T-helper 1 cell treated with Interleukin-12 subunit alpha and Interleukin-12 subunit beta and Interleukin-4 antibody, amounts not matched to agents 30 μg/mL and 1 μg/mL, for 36 hours (primary cell): ENCODE data around the gene UTF1.

Experiments
- H3K27ac Mint-ChIP-seq: one replicate; pipeline ENCODE4 v1.8.0; 2021; ENCODE audit warnings: mild to moderate bottlenecking, mixed read lengths
- H3K27me3 Mint-ChIP-seq: one replicate; pipeline ENCODE4 v1.8.0; 2021; ENCODE audit warnings: low read depth, mixed read lengths
- H3K36me3 Mint-ChIP-seq: one replicate; pipeline ENCODE4 v1.8.0; 2021; ENCODE audit warnings: low read depth, mixed read lengths
- H3K4me1 Mint-ChIP-seq: one replicate; pipeline ENCODE4 v1.8.0; 2021; ENCODE audit warnings: low read depth, mixed read lengths
- H3K4me3 Mint-ChIP-seq: one replicate; pipeline ENCODE4 v1.8.0; 2021; ENCODE audit warnings: mild to moderate bottlenecking, moderate library complexity, mixed read lengths
- H3K9me3 Mint-ChIP-seq: one replicate; pipeline ENCODE4 v1.8.0; 2021; ENCODE audit warnings: mixed read lengths

UTF1 gene

DNA sequence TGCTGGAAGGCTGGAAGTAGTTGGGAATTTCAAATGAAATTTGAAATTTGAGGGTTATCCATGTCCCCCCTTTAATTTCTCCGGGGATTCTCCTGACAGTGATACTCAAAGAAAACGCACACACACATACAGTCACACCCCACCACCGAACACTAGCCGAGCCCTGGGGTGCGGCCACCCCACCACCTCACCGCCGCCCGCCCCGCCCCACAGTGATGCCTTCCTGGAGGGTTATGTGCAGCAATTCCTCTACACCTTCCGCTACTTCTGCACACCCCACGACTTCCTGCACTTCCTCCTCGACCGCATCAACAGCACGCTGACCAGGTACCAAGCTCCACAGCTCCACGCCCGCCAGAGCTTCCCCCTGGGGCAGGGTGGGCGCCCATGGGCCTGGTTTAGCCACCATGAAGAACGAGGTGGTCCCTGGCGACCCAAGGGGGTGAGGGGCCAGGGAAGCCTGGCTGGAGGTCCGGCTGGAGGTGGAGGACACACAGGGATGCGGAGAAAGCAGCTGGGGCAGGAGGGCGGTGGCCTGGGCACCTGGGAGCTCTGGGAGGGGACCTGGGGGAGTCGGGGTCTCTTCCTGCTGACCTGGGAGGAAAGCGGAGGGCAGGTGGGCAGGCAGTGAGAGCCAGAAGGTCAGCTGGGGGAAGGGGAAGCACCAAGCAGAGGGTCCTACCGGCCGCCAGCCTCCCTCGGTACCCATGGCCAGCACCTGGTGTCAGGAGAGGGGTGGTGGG lies 19.4 kb upstream of the UTF1 start:
- H3K36me3 Mint-ChIP-seq: no peaks in the 10 kb centered on the region
- H3K27me3 Mint-ChIP-seq: no peaks in the 10 kb centered on the region
- H3K9me3 Mint-ChIP-seq: no peaks in the 10 kb centered on the region
- no peak overlapping the region for H3K4me3 Mint-ChIP-seq
- peaks cover 2% of the 10 kb centered on the region for H3K4me1 Mint-ChIP-seq
- H3K27ac Mint-ChIP-seq: no peak overlapping the region

- Mint-ChIP-seq H3K27me3 (no peaks in the 10 kb centered on the region), H3K27ac (no peak overlapping the region), H3K9me3 (no peaks in the 10 kb centered on the region), H3K4me1 (peaks cover 2% of the 10 kb centered on the region), H3K36me3 (no peaks in the 10 kb centered on the region), H3K4me3 (no peak overlapping the region)
Observed at GRCh38 chr10:133211141-133211830, 18.7 kb upstream of the UTF1 start.

DNA sequence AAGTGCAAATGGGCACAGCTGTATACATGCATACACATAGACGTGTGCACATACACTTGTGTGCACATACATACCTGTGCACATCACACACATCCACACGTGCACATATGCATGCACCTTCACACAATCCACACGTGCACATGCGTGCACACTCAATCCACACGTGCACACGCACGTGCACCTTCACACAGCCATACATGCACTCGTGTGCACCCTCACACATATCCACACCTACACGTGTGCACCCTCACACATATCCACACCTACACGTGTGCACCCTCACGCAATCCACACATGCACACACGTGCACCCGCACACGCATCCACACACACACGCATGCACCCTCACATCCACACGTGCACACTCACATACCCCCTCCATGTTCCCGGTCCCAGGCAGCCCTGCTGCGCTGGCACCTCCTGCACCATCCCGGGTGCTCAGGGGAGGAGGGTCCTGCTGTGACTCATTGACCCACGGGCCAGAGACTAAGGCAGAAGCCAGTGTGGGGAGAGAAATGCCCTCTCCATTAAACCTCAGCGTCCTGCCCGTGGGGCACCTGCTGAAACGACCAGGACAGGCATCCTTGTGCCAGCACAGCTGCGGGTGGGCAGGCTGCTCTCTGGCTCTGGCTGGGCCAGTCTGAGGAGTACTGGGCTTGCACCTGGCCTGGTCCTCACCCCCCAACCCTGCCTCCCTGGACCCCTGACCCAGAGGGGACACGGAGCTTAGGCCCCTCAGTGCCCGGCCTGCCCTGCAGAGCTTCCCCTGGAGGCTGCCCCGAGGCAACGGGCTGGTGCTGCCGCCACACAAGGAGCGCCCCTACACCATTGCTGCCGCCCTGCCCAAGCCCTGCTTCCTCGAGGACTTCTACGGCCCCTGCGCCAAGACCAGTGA lies 17.8 kb upstream of the UTF1 start:
- Mint-ChIP-seq H3K27me3 (no peaks in the 10 kb centered on the region), H3K9me3 (no peaks in the 10 kb centered on the region), H3K4me1 (peaks cover 2% of the 10 kb centered on the region), H3K36me3 (no peaks in the 10 kb centered on the region), H3K27ac (no peak overlapping the region), H3K4me3 (no peak overlapping the region)

- no peak overlapping the region for H3K27ac Mint-ChIP-seq
- no peak overlapping the region for H3K4me3 Mint-ChIP-seq
- no peaks in the 10 kb centered on the region for H3K27me3 Mint-ChIP-seq
- H3K4me1 Mint-ChIP-seq: peaks cover 2% of the 10 kb centered on the region
- no peaks in the 10 kb centered on the region for H3K36me3 Mint-ChIP-seq
- no peaks in the 10 kb centered on the region for H3K9me3 Mint-ChIP-seq
Observed at GRCh38 chr10:133212853-133213494, 17.0 kb upstream of the UTF1 start.

GRCh38 chr10:133213641-133214467 lies 16.2 kb upstream of the UTF1 start:
- Mint-ChIP-seq H3K27me3 (no peaks in the 10 kb centered on the region), H3K4me1 (peaks cover 2% of the 10 kb centered on the region), H3K36me3 (no peaks in the 10 kb centered on the region), H3K27ac (no peak overlapping the region), H3K4me3 (no peak overlapping the region), H3K9me3 (no peaks in the 10 kb centered on the region)

DNA sequence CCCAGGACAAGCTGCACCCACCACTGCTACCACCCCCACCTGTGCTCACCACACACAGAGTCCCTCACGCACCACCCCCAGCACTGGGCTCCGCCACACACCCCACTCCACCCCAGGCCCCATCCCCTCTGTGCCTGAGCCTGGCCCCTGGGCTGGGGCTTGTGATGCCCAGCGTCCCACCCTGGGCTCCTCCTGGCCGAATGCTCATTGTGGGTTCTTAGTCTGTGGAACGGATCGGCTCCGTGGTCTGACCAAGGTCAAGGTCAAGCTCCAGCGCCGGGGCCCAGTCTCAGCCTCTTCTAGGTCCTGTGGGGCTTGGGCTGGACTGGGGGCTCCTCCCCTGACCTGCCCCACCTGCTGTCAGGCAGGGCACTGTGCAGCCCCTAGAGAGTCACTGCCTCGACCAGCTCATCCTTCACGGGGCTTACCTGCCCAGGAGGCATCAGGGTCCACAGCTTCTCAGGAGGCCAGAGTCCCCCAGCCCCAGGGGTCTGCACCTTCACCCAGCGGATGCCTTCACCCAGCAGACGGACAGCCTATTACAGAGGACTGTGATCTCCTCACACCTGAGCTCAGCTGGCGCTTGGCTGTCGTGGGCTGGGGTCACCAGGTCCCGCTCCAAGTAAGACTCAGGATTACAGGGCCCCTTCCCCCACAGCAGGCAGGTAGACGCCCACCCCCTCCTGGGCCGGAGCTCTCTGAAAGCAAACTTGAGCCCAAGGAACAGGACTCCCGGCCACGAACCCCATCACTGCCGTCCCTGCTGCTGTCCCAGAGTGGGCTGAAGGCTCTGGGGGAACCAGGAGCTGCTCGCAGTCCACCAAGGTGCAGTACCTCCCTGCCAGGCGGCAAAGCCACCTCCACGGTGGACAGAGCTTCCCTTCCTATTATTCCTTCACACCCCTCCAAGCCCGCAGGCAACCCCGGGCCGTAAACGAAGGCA lies 15.3 kb upstream of the UTF1 start:
- H3K27me3 Mint-ChIP-seq: no peaks in the 10 kb centered on the region
- H3K4me1 Mint-ChIP-seq: peaks cover 2% of the 10 kb centered on the region
- no peaks in the 10 kb centered on the region for H3K9me3 Mint-ChIP-seq
- no peak overlapping the region for H3K4me3 Mint-ChIP-seq
- no peaks in the 10 kb centered on the region for H3K36me3 Mint-ChIP-seq
- no peak overlapping the region for H3K27ac Mint-ChIP-seq

DNA sequence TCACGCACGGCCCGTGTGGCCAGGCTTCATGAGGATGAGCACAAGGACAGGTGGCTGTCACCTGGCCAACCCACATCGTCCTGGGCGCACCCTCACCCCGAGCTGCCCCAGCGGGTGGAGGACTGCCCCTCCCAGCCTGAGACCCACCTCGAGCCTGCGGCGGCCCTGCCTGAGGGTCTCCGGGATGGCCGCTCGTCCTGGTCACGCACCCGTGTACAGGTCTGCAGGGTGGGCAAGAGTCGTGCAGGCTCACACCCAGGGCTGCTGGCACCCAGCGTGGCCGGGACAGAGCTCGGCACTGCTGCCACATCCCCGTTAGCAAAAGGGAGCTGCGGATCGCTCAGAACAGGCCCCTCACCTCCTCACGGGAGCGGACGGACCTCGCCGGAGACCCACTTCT lies 14.4 kb upstream of the UTF1 start:
- Mint-ChIP-seq H3K36me3 (no peaks in the 10 kb centered on the region), H3K4me1 (peaks cover under 1% of the 10 kb centered on the region), H3K9me3 (no peaks in the 10 kb centered on the region), H3K27ac (no peak overlapping the region), H3K27me3 (no peaks in the 10 kb centered on the region), H3K4me3 (no peak overlapping the region)

GRCh38 chr10:133216776-133217175 lies 13.2 kb upstream of the UTF1 start:
- Mint-ChIP-seq H3K27ac (no peak overlapping the region), H3K9me3 (no peaks in the 10 kb centered on the region), H3K36me3 (no peaks in the 10 kb centered on the region), H3K27me3 (no peaks in the 10 kb centered on the region), H3K4me1 (no peaks in the 10 kb centered on the region), H3K4me3 (no peak overlapping the region)

DNA sequence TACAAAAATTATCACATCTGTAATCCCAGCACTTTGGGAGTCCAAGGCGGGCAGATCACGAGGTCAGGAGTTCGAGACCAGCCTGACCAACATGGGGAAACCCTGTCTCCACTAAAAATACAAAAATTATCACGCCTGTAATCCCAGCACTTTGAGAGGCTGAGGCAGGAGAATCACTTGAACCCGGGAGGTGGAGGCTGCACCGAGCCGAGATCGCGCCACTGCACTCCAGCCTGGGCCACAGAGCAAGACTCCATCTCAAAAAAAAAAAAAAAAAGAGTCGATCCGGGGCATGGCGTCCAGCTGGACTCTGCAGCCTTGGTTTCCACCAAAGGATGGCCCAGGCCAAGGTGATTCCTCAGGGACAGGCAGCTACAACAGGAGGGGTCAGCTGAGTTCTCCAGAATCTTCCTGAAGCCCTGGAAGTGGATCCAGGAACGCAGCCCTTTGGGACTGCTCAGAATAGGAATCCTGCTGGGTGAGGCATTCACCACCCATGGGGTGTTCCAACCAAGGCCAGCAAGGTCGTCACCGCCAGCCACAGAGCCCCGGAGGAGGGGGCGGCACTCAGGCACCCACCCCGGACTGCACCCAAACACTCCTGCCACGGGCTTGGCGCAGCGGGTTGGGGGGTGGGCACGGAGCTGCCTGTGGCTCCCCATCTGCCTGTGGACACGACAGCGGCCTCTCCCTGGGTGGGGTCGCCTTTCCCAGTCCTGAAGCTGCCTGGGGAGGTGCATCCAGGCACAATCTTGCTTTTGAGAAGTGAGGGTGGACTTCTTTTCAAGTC lies 12.0 kb upstream of the UTF1 start:
- no peaks in the 10 kb centered on the region for H3K9me3 Mint-ChIP-seq
- H3K36me3 Mint-ChIP-seq: no peaks in the 10 kb centered on the region
- H3K27ac Mint-ChIP-seq: no peak overlapping the region
- no peaks in the 10 kb centered on the region for H3K27me3 Mint-ChIP-seq
- no peaks in the 10 kb centered on the region for H3K4me1 Mint-ChIP-seq
- H3K4me3 Mint-ChIP-seq: no peak overlapping the region

DNA sequence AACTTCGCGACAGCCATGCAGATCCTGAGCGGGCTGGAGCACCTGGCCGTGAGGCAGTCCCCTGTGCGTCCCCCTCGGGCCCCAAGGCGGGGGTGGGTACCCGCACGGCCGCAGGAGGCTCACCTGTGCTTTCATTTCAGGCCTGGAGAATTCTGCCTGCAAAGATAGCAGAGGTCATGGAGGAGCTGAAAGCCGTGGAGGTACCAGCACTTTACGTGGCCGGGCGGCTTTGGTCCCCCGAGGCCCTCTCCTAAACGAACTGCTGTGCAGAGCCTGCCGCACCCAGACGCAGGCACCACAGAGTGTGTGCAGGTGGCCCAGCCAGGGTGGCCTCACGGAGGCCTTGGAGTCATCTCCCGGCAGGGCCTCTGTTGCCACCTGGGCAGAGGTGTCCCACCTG lies 11.1 kb upstream of the UTF1 start:
- no peak overlapping the region for H3K27ac Mint-ChIP-seq
- no peaks in the 10 kb centered on the region for H3K27me3 Mint-ChIP-seq
- H3K4me3 Mint-ChIP-seq: no peak overlapping the region
- no peaks in the 10 kb centered on the region for H3K36me3 Mint-ChIP-seq
- no peaks in the 10 kb centered on the region for H3K9me3 Mint-ChIP-seq
- no peaks in the 10 kb centered on the region for H3K4me1 Mint-ChIP-seq

DNA sequence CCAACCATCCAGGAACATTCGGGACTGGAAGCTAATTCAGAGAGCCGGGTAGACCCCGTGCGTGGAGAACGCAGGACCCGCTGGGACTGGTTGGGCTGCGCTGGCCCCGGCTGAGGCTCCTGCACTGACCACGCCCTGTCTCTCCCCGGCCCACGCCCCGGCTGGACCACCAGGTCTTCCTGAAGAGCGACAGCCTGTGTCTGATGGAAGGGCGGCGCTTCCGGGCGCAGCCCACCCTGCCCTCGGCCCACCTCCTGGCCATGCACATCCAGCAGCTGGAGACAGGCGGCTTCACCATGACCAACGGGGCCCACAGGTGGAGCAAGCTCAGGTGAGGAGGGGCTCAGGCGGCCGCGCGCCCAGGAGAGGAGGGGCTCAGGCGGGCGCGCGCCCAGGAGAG lies 10.2 kb upstream of the UTF1 start:
- Mint-ChIP-seq H3K4me3 (no peak overlapping the region), H3K4me1 (no peaks in the 10 kb centered on the region), H3K9me3 (no peaks in the 10 kb centered on the region), H3K27me3 (no peaks in the 10 kb centered on the region), H3K27ac (no peak overlapping the region), H3K36me3 (no peaks in the 10 kb centered on the region)

DNA sequence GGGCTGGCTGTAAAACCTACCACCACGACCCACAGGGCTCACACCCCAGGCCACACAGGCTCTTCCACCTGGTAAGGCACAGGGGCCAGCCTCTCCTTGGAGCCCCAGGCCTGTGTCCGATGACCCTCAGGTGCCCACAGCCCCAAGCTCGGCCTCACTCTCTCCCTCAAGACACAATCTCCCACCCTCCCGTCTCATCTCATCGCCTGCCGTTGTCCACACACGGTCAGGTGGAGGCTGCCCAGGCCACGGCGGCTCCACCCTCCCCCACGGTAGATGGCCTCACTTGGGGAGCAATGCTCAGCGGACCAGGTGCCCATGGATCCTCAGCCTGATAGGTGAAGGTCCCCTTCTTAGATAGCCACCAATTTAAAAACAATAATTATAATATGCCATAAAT lies 8.7 kb upstream of the UTF1 start:
- no peaks in the 10 kb centered on the region for H3K36me3 Mint-ChIP-seq
- H3K27me3 Mint-ChIP-seq: peaks cover 5% of the 10 kb centered on the region
- peaks cover 8% of the 10 kb centered on the region for H3K4me1 Mint-ChIP-seq
- H3K27ac Mint-ChIP-seq: no peak overlapping the region
- H3K9me3 Mint-ChIP-seq: no peaks in the 10 kb centered on the region
- H3K4me3 Mint-ChIP-seq: no peak overlapping the region
